BLaER1 (cell line): Measurements from ENCODE around the gene LIME1.

Experiments
- H3K27ac ChIP-seq: shearing (Covaris generic); formaldehyde crosslinking; 2 replicates; pipeline ENCODE4 v1.8.1; 2022
- H3K27me3 ChIP-seq: shearing (Covaris generic); formaldehyde crosslinking; 2 replicates; pipeline ENCODE4 v1.8.1; 2022
- H3K36me3 ChIP-seq: shearing (Covaris generic); formaldehyde crosslinking; 2 replicates; pipeline ENCODE4 v1.8.1; 2022
- H3K4me1 ChIP-seq: shearing (Covaris generic); formaldehyde crosslinking; 2 replicates; pipeline ENCODE4 v1.8.1; 2022
- H3K4me2 ChIP-seq: shearing (Covaris generic); formaldehyde crosslinking; 2 replicates; pipeline ENCODE4 v1.8.1; 2022
- H3K4me3 ChIP-seq: shearing (Covaris generic); formaldehyde crosslinking; 2 replicates; pipeline ENCODE4 v1.8.1; 2022
- H3K9ac ChIP-seq: shearing (Covaris generic); formaldehyde crosslinking; 2 replicates; pipeline ENCODE4 v1.8.1; 2022
- H3K9me3 ChIP-seq: shearing (Covaris generic); formaldehyde crosslinking; 2 replicates; pipeline ENCODE4 v1.8.1; 2022
- H4K20me1 ChIP-seq: shearing (Covaris generic); formaldehyde crosslinking; 2 replicates; pipeline ENCODE4 v1.8.1; 2022
- Cebpa-rat ChIP-seq: shearing (Covaris generic); IDR thresholded peaks from 2 replicates; pipeline ENCODE4 v1.8.1; 2022

The LIME1 gene

GRCh38 chr20:63748934-63749270 is 12.4 kb downstream of the LIME1 start:
- Histone ChIP-seq H3K9me3 (no peaks in the 10 kb centered on the region), H3K4me1 (peaks cover 67% of the 10 kb centered on the region), H3K27me3 (no peaks in the 10 kb centered on the region), H3K9ac (no peak overlapping the region), H3K36me3 (no peaks in the 10 kb centered on the region), H4K20me1 (no peaks in the 10 kb centered on the region), H3K27ac (peak overlapping the region; percentile 68; the same call in 1 of the 2 replicates), H3K4me3 (no peak overlapping the region), H3K4me2 (peak overlapping the region; percentile 75)
- TF ChIP-seq Cebpa-rat: no peak

GRCh38 chr20:63749597-63750508 is 13.4 kb downstream of the LIME1 start:
- Histone ChIP-seq H3K4me1 (peaks cover 67% of the 10 kb centered on the region), H3K27ac (peak overlapping the region; percentile 40; the same call in 1 of the 2 replicates), H3K9ac (no peak overlapping the region)

DNA sequence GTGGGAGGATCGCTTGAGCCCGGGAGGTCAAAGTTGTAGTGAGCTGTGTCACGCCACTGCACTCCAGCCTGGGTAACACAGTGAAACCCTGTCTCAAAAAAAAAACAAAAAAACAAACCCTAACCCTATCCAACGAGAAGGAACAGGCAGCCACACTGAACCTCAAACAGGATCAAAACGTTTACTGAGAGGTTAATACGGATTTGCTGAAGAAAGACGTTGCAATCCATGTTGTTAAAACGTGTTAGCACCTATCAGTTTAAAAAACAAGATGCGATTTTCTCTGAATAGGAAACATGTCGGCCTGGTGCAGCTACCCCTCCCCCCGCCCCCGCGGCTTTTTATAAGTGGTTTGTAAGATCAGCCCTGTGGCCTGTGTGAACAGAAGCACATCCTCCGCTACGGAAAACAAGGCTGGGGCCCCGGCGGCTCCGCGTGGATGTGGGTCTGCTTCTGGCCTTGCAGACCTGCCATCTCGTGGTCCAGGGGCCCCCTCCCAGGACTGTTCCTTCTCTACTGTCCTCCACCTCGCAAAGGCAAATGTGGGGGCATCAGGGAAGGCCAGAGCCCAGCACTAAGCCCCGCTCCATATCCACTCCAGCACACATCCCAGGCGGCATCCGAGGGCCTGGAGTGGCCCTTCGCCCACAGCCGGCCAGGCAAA is 14.5 kb downstream of the LIME1 start:
- TF ChIP-seq Cebpa-rat: no peak
- H3K9ac ChIP-seq: peak overlapping the region; percentile 66; the same call in 1 of the 2 replicates
- no peaks in the 10 kb centered on the region for H3K9me3 ChIP-seq
- H3K4me2 ChIP-seq: peak overlapping the region; percentile 93
- H3K36me3 ChIP-seq: no peaks in the 10 kb centered on the region
- peak overlapping the region; percentile 72 for H3K27ac ChIP-seq
- peaks cover 66% of the 10 kb centered on the region for H3K4me1 ChIP-seq
- H3K4me3 ChIP-seq: peak overlapping the region; percentile 46; the same call in 1 of the 2 replicates
- no peaks in the 10 kb centered on the region for H4K20me1 ChIP-seq
- H3K27me3 ChIP-seq: no peaks in the 10 kb centered on the region

More at GRCh38 chr20:63749597-63750508, 13.4 kb downstream of the LIME1 start:
- Histone ChIP-seq H3K9me3 (no peaks in the 10 kb centered on the region), H3K27me3 (no peaks in the 10 kb centered on the region), H3K4me2 (peak overlapping the region; percentile 93), H3K4me3 (no peak overlapping the region), H3K36me3 (no peaks in the 10 kb centered on the region), H4K20me1 (no peaks in the 10 kb centered on the region)
- no peak for TF ChIP-seq Cebpa-rat

- TF ChIP-seq Cebpa-rat: no peak
- Histone ChIP-seq H3K36me3 (no peaks in the 10 kb centered on the region), H3K9me3 (no peaks in the 10 kb centered on the region), H3K9ac (peak overlapping the region; percentile 66; the same call in 1 of the 2 replicates), H3K27ac (peak overlapping the region; percentile 72), H3K27me3 (no peaks in the 10 kb centered on the region), H3K4me3 (peak overlapping the region; percentile 46; the same call in 1 of the 2 replicates), H3K4me1 (peaks cover 66% of the 10 kb centered on the region), H3K4me2 (peak overlapping the region; percentile 93), H4K20me1 (no peaks in the 10 kb centered on the region)
These were observed 15.2 kb downstream of the LIME1 start for GRCh38 chr20:63751471-63752271.

- H3K27ac ChIP-seq: no peak overlapping the region
- peaks cover 62% of the 10 kb centered on the region for H3K4me1 ChIP-seq
- no peaks in the 10 kb centered on the region for H3K36me3 ChIP-seq
- no peaks in the 10 kb centered on the region for H4K20me1 ChIP-seq
- H3K9ac ChIP-seq: no peak overlapping the region
- TF ChIP-seq Cebpa-rat: no peak
- H3K4me2 ChIP-seq: peak overlapping the region; percentile 48
- no peaks in the 10 kb centered on the region for H3K9me3 ChIP-seq
- no peak overlapping the region for H3K4me3 ChIP-seq
- no peaks in the 10 kb centered on the region for H3K27me3 ChIP-seq
These were observed 16.1 kb downstream of the LIME1 start for GRCh38 chr20:63752411-63753101.

- Histone ChIP-seq H3K4me1 (peaks cover 54% of the 10 kb centered on the region), H3K27me3 (no peaks in the 10 kb centered on the region), H3K4me2 (no peak overlapping the region; the same call in 1 of the 2 replicates), H3K27ac (no peak overlapping the region), H4K20me1 (no peaks in the 10 kb centered on the region), H3K9ac (no peak overlapping the region), H3K4me3 (no peak overlapping the region), H3K36me3 (no peaks in the 10 kb centered on the region), H3K9me3 (no peaks in the 10 kb centered on the region)
- no peak for TF ChIP-seq Cebpa-rat
These were observed 16.9 kb downstream of the LIME1 start for GRCh38 chr20:63753381-63753780.

- Histone ChIP-seq H3K27ac (no peak overlapping the region), H3K4me3 (no peak overlapping the region), H3K4me2 (no peak overlapping the region), H3K36me3 (no peaks in the 10 kb centered on the region), H3K9me3 (no peaks in the 10 kb centered on the region), H3K4me1 (peaks cover 48% of the 10 kb centered on the region), H3K27me3 (no peaks in the 10 kb centered on the region), H4K20me1 (no peaks in the 10 kb centered on the region), H3K9ac (no peak overlapping the region)
- TF ChIP-seq Cebpa-rat: no peak
These were observed 17.5 kb downstream of the LIME1 start for GRCh38 chr20:63754008-63754407.

DNA sequence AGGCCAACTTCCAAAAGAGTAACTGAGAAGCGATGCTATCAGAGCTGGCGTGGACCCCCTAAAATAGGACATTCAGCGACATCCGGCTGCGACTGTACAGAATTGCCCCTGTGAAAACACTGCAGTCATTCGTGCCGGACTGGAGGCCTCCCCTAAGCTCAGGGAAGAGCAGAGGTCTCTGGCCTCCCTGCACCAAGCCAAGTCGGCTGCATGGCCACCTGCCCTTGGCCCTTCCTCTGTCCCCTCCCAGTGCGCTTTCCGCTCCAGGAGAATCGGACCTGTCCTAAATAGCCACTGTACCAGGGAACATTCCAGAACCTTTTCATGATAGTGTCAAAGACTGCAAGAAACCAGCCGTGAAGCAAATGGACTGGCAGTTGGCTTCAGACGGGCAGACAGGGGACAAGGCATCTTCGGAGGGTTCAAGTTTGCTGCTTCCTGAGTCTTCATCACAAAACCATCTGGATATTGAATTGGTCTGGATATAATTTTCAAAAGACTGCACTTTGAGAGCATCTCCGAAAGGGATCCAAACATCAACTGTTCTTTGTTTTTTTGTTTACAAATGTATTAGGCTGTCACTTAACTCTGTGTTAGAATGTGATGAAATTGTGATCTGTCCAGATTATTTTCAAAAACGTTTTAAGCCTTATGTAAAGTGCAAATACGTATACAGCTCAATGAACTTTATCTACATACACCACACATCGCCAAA is 19.6 kb downstream of the LIME1 start:
- H4K20me1 ChIP-seq: no peaks in the 10 kb centered on the region
- no peaks in the 10 kb centered on the region for H3K27me3 ChIP-seq
- H3K27ac ChIP-seq: no peak overlapping the region
- H3K36me3 ChIP-seq: no peaks in the 10 kb centered on the region
- no peak overlapping the region for H3K9ac ChIP-seq
- peaks cover 27% of the 10 kb centered on the region for H3K4me1 ChIP-seq
- no peak overlapping the region for H3K4me3 ChIP-seq
- no peak for TF ChIP-seq Cebpa-rat
- H3K4me2 ChIP-seq: peak overlapping the region; percentile 15
- H3K9me3 ChIP-seq: no peaks in the 10 kb centered on the region

DNA sequence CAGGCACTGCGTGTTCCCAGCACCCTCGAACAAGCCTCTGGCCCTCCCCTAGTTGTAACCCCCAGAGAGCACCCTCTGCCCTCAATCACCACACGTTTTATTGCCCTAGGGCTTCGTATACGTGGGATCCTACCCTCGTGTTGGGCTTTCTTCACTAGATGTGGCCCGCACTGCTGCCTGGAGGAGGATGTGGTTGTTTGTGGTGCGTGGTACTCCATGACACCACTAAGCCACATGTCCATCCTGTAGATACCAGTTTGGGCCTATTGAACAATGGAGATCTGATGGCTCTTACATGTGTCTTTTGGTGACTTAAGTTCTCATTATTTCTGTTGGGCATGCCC is 20.2 kb downstream of the LIME1 start:
- Histone ChIP-seq H3K4me1 (peaks cover 23% of the 10 kb centered on the region), H3K27ac (no peak overlapping the region), H3K4me2 (peak overlapping the region; percentile 15), H3K4me3 (no peak overlapping the region), H3K9me3 (no peaks in the 10 kb centered on the region), H3K9ac (no peak overlapping the region), H3K27me3 (no peaks in the 10 kb centered on the region), H3K36me3 (no peaks in the 10 kb centered on the region), H4K20me1 (no peaks in the 10 kb centered on the region)
- no peak for TF ChIP-seq Cebpa-rat
